Caco-2 (cell line): Measurements from ENCODE around the gene PPP6R3. TPM values are rescaled to one million over a fixed set of nuclear protein-coding genes. Genes with fewer than 3 reads are reported as not detected.
"Not testable (repeated sequence)": the region's sequence is repeated elsewhere in the genome, so short reads cannot be mapped to it uniquely, and the experiment has no call there.

Experiments used
- BruUV-seq: library from RNA; stranded (reverse); fragments of 400-500 nt; replicated peaks from 2 replicates; lab custom pipeline; 2021; lab: Mats Ljungman, UMichigan
- CTCF ChIA-PET: fragments of 300-600 bp; sonication (Branson Sonifier 250); formaldehyde crosslinking; loops from one replicate; lab custom pipeline; 2022; ENCODE audit warnings: antibody characterized with exemption; lab: Charles Lee
- POLR2A ChIA-PET: fragments of 300-600 bp; sonication (Branson Sonifier 250); formaldehyde crosslinking; loops from one replicate; lab custom pipeline; 2022; ENCODE audit warnings: antibody characterized with exemption; lab: Charles Lee
- DNase-seq, 2 experiments: peaks; one replicate each; pipeline versions ENCODE4 v3.0.0 to v3.0.0-alpha.2; 2020 to 2022
- H3K27me3 ChIP-seq: replicated peaks from 2 replicates; pipeline ENCODE4 v1.6.0; 2011; ENCODE audit warnings: low read length; ENCODE audit not compliant: control insufficient read depth, insufficient read depth
- H3K36me3 ChIP-seq: 2 replicates; pipeline ENCODE4 v1.5.1; 2011; ENCODE audit warnings: low read length; ENCODE audit not compliant: control insufficient read depth, insufficient read depth
- H3K4me1 ChIP-seq: fragments of 250-450 bp; sonication (Bioruptor Pico); 2 replicates; pipeline ENCODE4 v1.5.1; 2020; ENCODE audit warnings: mild to moderate bottlenecking
- H3K4me3 ChIP-seq: 2 replicates; pipeline ENCODE4 v1.5.1; 2011; ENCODE audit warnings: low read depth, mild to moderate bottlenecking, control low read depth, low read length
- H3K9me3 ChIP-seq: fragments of 250-450 bp; sonication (Bioruptor Pico); 2 replicates; pipeline ENCODE4 v1.5.1; 2020; ENCODE audit warnings: mild to moderate bottlenecking, moderate library complexity
- H3K27ac Mint-ChIP-seq: one replicate; pipeline ENCODE4 v1.8.0; 2022; ENCODE audit warnings: mixed read lengths; ENCODE audit not compliant: unreplicated experiment
- H3K27me3 Mint-ChIP-seq: one replicate; pipeline ENCODE4 v1.8.0; 2022; ENCODE audit warnings: mixed read lengths; ENCODE audit not compliant: insufficient read depth, unreplicated experiment
- H3K36me3 Mint-ChIP-seq: one replicate; pipeline ENCODE4 v1.8.0; 2022; ENCODE audit warnings: mild to moderate bottlenecking, mixed read lengths; ENCODE audit not compliant: insufficient read depth, unreplicated experiment
- H3K4me1 Mint-ChIP-seq: one replicate; pipeline ENCODE4 v1.8.0; 2022; ENCODE audit warnings: low read depth, mixed read lengths; ENCODE audit not compliant: unreplicated experiment
- H3K4me3 Mint-ChIP-seq: one replicate; pipeline ENCODE4 v1.8.0; 2022; ENCODE audit warnings: mild to moderate bottlenecking, moderate library complexity, mixed read lengths; ENCODE audit not compliant: unreplicated experiment
- H3K9me3 Mint-ChIP-seq: one replicate; pipeline ENCODE4 v1.8.0; 2022; ENCODE audit warnings: mixed read lengths; ENCODE audit not compliant: unreplicated experiment
- CTCF ChIP-seq, 2 experiments: fragments of 200-600 bp in 1 of 2; IDR thresholded peaks; 1 replicate in 1 of 2; 2 replicates in 1 of 2; pipeline versions ENCODE4 v1.5.1 to v1.8.0; 2011 to 2022; ENCODE audit warnings: antibody characterized with exemption in 1 of 2, control low read depth in 1 of 2, inconsistent platforms in 1 of 2, low read depth in 1 of 2, low read length in 1 of 2, mild to moderate bottlenecking in 1 of 2, moderate library complexity in 1 of 2; ENCODE audit not compliant: insufficient read depth in 1 of 2, severe bottlenecking in 1 of 2, unreplicated experiment in 1 of 2
- intact Hi-C: fragments of 100-400 bp; cut with micrococcal nuclease; formaldehyde crosslinking; loops from one replicate; pipeline ENCODE4 v1.10.0; 2022; ENCODE audit not compliant: unreplicated experiment
- total RNA-seq: library from RNA; stranded (reverse); gene quantifications from 2 replicates; pipeline ENCODE4 v1.2.3, GENCODE V29; 2022

Gene PPP6R3
- total RNA-seq, 1 experiment from 2014 or later: 276 TPM

GRCh38 chr11:68457898-68458249 lies 2.7 kb upstream of the PPP6R3 start:
- intact Hi-C loops: no loop called here
- Histone ChIP-seq H3K27me3 (no peaks in the 10 kb centered on the region), H3K36me3 (peaks cover 3% of the 10 kb centered on the region; the same call in 1 of the 2 replicates), H3K9me3 (no peaks in the 10 kb centered on the region), H3K4me3 (no peak overlapping the region), H3K4me1 (peaks cover 17% of the 10 kb centered on the region)
- Mint-ChIP-seq H3K27me3 (no peaks in the 10 kb centered on the region), H3K4me3 (peak overlapping the region; percentile 45), H3K4me1 (peaks cover 12% of the 10 kb centered on the region), H3K36me3 (peaks cover 29% of the 10 kb centered on the region), H3K27ac (no peak overlapping the region), H3K9me3 (no peaks in the 10 kb centered on the region)
- BruUV-seq: no TSS peak
- CTCF ChIA-PET: interaction anchor here (0.5 kb wide), 1 partner anchor 166 kb away, joined by 3 read pairs; no protein-coding TSS in a partner anchor
- no peak for TF ChIP-seq CTCF (IDR thresholded peaks at IDR 0.05; ENCODE audit: insufficient read depth in 1 of 2, low read depth in 1 of 2, low read length in 1 of 2, severe bottlenecking in 1 of 2, unreplicated experiment in 1 of 2)
- DNase-seq: peak in 1 of 2 experiments; percentile 43
- POLR2A ChIA-PET: no interaction called here

- H3K27me3 Mint-ChIP-seq, H3K9me3 ChIP-seq, DNase-seq, H3K27ac Mint-ChIP-seq, H3K9me3 Mint-ChIP-seq, BruUV-seq, POLR2A ChIA-PET, CTCF ChIA-PET, H3K27me3 ChIP-seq, H3K36me3 ChIP-seq, H3K4me3 ChIP-seq, intact Hi-C loops: not testable (repeated sequence)
- H3K4me1 ChIP-seq: peaks cover 17% of the 10 kb centered on the region
- Mint-ChIP-seq H3K4me1 (peaks cover 15% of the 10 kb centered on the region), H3K36me3 (peaks cover 31% of the 10 kb centered on the region), H3K4me3 (peak overlapping the region; percentile 45)
Observed at GRCh38 chr11:68458340-68458739, 2.2 kb upstream of the PPP6R3 start.

GRCh38 chr11:68459886-68460740 lies 439 bp upstream of the PPP6R3 start:
- TSS peak; percentile 95 for BruUV-seq
- intact Hi-C loops: loop anchor here (1.0 to 2.0 kb wide), 2 partner anchors 13 to 73 kb away; no protein-coding TSS in a partner anchor

More at GRCh38 chr11:68459886-68460740, 439 bp upstream of the PPP6R3 start:
- Mint-ChIP-seq H3K4me1 (peaks cover 26% of the 10 kb centered on the region), H3K9me3 (no peaks in the 10 kb centered on the region), H3K27me3 (no peaks in the 10 kb centered on the region), H3K36me3 (peaks cover 42% of the 10 kb centered on the region), H3K4me3 (peak overlapping the region; percentile 96), H3K27ac (peak overlapping the region; percentile 99)
- no peaks in the 10 kb centered on the region for H3K9me3 ChIP-seq
- peak; percentile 99 to 100 for DNase-seq
- TF ChIP-seq CTCF (IDR thresholded peaks at IDR 0.05; ENCODE audit: insufficient read depth in 1 of 2, low read depth in 1 of 2, low read length in 1 of 2, severe bottlenecking in 1 of 2, unreplicated experiment in 1 of 2): no peak
- CTCF ChIA-PET: interaction anchor here (0.6 to 1.0 kb wide), 8 partner anchors 45 to 662 kb away, joined by 3 to 4 read pairs (median 3); partner anchors contain the start of gene C11orf24
- peak overlapping the region; percentile 88 for H3K4me3 ChIP-seq
- no peaks in the 10 kb centered on the region for H3K27me3 ChIP-seq
- POLR2A ChIA-PET: interaction anchor here (0.5 to 1.4 kb wide), 13 partner anchors 26 to 1296 kb away, joined by 3 to 13 read pairs (median 4); partner anchors contain the start of gene C11orf24
- H3K36me3 ChIP-seq: peaks cover 3% of the 10 kb centered on the region; the same call in 1 of the 2 replicates
- peaks cover 17% of the 10 kb centered on the region for H3K4me1 ChIP-seq
